ENCODE results near the gene CFAP52. TPM values are rescaled to one million over a fixed set of nuclear protein-coding genes. Genes with fewer than 3 reads are reported as not detected.

The CFAP52 gene
- total RNA-seq, 4 donors from 2014 or later, result not detected

GRCh38 chr17:9658593-9659211 is 82.3 kb downstream of the CFAP52 start:
- no peak for TF ChIP-seq CTCF (IDR thresholded peaks at IDR 0.05; ENCODE audit: low read depth)

DNA sequence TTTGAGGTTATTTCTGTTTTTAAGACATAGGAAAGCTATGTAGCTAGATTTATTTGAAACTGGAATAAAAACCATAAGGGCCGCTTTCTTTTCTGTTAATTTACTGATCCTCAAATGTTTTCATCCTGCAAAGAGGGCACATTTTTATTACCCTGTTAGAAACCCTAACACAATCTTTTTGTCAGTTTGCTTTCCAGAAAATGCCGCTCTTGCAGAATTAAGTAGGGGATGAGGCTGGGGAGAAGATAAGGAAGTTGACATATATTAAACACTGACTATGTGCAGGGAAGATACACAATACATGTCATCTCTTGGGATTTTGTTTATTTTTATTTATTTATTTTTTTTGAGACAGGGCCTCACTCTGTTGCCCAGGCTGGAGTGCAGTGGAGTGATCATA is 84.6 kb downstream of the CFAP52 start:
- no peak for TF ChIP-seq CTCF (IDR thresholded peaks at IDR 0.05; ENCODE audit: low read depth)

- no peak for TF ChIP-seq CTCF (IDR thresholded peaks at IDR 0.05; ENCODE audit: low read depth)
These were observed 90.1 kb downstream of the CFAP52 start for GRCh38 chr17:9666461-9667050.

GRCh38 chr17:9668517-9668916 is 92.1 kb downstream of the CFAP52 start:
- TF ChIP-seq CTCF (IDR thresholded peaks at IDR 0.05; ENCODE audit: low read depth), result no peak

GRCh38 chr17:9669551-9670008 is 93.1 kb downstream of the CFAP52 start:
- no peak for TF ChIP-seq CTCF (IDR thresholded peaks at IDR 0.05; ENCODE audit: low read depth)

- no peak for TF ChIP-seq CTCF (IDR thresholded peaks at IDR 0.05; ENCODE audit: low read depth)
These were observed 94.2 kb downstream of the CFAP52 start for GRCh38 chr17:9670596-9670995.

DNA sequence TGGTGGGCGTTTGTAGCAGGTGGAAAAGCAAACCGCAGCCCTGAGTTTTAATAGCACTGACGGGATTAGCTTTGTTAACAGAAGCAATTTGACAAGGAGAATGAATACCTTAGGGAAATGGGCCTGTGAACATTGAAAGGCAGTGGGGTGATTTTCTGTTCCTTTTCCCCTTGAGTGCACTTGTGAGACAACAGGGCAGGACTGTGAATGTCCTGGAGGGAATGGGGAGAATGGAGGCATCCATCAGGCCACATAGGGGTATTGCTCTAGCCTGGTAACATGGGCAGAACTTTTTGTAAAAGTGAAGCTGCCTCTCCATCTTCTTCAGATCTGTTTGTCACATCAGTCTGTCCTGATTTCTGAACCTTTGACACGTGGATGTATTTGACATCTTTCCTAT is 95.1 kb downstream of the CFAP52 start:
- no peak for TF ChIP-seq CTCF (IDR thresholded peaks at IDR 0.05; ENCODE audit: low read depth)

Data from subcutaneous adipose tissue (tissue), 4 donors.